Measurements from ENCODE around the gene CAMK1D. TPM values are rescaled to one million over a fixed set of nuclear protein-coding genes. Genes with fewer than 3 reads are reported as not detected.

CAMK1D gene
- total and polyA plus RNA-seq, 2 experiments from 2014 or later = 2.0 to 3.8 TPM

DNA sequence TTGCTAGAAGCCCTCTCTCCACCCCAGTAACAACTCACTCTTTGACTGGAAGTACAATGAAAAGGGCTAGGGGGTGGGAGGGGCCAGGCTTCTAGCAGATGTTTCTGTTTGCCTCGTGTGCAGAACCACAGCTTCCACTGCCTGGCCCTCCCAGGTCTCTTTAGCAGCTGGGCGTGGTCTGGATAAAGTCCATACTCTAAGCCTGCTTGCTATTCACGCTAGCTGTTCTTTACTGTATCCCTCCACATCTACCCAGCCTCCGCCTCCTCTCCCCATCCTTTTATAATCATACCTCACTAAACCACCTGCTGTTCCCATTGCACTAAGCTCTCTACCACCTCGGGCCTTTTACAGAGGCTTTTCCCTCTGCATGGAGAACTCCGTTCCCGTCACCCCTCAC, 288.8 kb downstream of the CAMK1D start:
- no peak overlapping the region for H3K4me3 ChIP-seq
- no peaks in the 10 kb centered on the region for H3K9me3 ChIP-seq (ENCODE audit: low read depth)
- no peaks in the 10 kb centered on the region for H3K36me3 ChIP-seq
- DNase-seq (ENCODE audit: low read depth in 1 of 2, low spot score in 1 of 2) = peak in 1 of 2 donors; percentile 6
- no peaks in the 10 kb centered on the region for H3K27me3 ChIP-seq
- TF ChIP-seq, protein P1, sequence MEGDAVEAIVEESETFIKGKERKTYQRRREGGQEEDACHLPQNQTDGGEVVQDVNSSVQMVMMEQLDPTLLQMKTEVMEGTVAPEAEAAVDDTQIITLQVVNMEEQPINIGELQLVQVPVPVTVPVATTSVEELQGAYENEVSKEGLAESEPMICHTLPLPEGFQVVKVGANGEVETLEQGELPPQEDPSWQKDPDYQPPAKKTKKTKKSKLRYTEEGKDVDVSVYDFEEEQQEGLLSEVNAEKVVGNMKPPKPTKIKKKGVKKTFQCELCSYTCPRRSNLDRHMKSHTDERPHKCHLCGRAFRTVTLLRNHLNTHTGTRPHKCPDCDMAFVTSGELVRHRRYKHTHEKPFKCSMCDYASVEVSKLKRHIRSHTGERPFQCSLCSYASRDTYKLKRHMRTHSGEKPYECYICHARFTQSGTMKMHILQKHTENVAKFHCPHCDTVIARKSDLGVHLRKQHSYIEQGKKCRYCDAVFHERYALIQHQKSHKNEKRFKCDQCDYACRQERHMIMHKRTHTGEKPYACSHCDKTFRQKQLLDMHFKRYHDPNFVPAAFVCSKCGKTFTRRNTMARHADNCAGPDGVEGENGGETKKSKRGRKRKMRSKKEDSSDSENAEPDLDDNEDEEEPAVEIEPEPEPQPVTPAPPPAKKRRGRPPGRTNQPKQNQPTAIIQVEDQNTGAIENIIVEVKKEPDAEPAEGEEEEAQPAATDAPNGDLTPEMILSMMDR (IDR thresholded peaks at IDR 0.05; ENCODE audit: low read depth, low read length) = no peak
- no peaks in the 10 kb centered on the region for H3K4me1 ChIP-seq (ENCODE audit: low read depth)
- H3K27ac ChIP-seq = no peak overlapping the region

DNA sequence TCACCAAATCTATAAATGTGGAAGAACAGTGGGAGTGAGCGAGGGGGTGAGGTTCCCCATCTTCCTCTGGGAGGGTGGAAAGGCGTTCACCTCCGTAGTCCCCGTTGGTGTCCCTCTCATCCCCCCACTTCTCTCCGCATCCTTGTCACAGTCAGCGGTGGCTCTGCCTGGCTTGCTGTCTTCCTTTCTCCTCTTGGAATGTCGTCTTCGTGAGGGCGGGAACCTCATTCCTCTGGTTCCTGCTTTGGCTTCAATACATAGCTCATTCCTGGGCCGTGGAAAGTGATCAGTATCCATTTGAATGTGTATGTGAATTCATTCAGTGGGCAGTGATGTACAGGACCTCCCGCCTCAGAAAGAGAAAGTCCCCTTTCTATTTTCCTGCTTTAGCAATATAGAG, 289.4 kb downstream of the CAMK1D start:
- Histone ChIP-seq H3K36me3 (no peaks in the 10 kb centered on the region), H3K4me1 (ENCODE audit: low read depth) (no peaks in the 10 kb centered on the region), H3K27me3 (no peaks in the 10 kb centered on the region), H3K4me3 (no peak overlapping the region), H3K9me3 (ENCODE audit: low read depth) (no peaks in the 10 kb centered on the region), H3K27ac (no peak overlapping the region)
- TF ChIP-seq, protein P1 (IDR thresholded peaks at IDR 0.05; ENCODE audit: low read depth, low read length) = no peak
- DNase-seq (ENCODE audit: low read depth in 1 of 2, low spot score in 1 of 2) = no peak

DNA sequence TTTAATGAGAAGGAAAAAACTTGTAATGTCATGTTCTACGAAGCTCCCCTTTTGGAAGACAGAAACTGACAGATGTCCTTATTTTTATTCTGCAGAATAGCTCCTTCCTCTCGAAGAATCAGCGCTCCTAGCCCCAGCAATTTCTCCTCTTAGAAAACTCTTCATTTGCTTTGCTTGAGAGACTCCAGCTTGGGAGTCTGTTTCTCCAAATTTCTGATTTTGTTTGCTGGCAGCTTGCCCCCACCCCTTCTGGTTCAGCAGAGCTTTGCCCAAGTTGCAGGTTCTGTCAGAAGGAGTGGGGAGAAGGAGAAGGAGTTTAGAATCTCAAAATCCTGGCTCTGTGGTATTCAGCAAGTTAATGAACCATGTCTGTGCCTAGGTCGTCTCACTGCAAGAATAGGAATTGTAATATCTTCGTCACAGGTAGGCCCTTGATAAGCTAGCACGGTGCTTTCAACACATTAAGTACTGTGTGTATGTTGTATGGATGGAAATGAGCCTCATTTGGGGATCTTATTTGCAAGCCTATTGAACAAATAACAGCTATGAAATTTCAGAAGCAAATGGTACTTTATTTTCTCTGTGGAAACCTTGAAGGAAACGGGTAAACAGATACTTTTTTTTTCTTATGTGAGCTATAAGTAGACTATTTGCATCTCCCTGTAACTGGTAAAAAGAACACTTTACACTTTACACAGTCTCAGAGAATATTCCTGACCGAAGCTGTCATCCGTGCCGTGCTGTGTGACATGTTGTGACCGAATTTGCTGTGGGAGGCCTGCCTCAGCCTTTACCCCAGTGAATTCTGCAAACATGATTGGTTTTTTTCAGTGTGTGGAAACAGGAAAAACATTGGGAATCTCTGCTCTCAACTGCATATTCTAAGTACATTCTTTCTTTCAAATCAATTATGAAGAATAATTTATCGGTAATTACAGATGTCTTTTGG, 290.9 kb downstream of the CAMK1D start:
- DNase-seq (ENCODE audit: low read depth in 1 of 2, low spot score in 1 of 2) = no peak
- Histone ChIP-seq H3K36me3 (no peaks in the 10 kb centered on the region), H3K27ac (no peak overlapping the region), H3K4me3 (no peak overlapping the region), H3K4me1 (ENCODE audit: low read depth) (no peaks in the 10 kb centered on the region), H3K27me3 (no peaks in the 10 kb centered on the region), H3K9me3 (ENCODE audit: low read depth) (no peaks in the 10 kb centered on the region)
- TF ChIP-seq, protein P1 (IDR thresholded peaks at IDR 0.05; ENCODE audit: low read depth, low read length) = no peak

DNA sequence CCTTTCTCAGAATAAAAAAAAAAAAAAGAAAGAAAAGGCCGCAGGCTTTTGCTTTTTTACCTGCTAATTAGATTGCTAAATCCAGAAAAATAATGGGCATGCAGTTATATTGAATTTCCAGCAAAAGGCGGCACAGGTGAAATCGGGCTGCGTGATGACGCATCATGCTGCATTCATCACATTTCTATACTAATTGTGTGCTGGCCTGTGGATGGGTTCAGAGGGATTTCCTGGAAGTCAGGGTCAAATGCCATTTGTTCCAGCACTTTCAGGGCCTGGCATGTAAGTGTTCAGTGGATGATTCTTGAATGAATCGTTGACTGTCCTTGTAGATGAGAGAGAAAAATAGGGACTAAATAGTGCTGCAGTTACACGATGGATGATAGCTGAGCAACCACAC, 292.7 kb downstream of the CAMK1D start:
- Histone ChIP-seq H3K36me3 (no peaks in the 10 kb centered on the region), H3K27me3 (no peaks in the 10 kb centered on the region), H3K9me3 (ENCODE audit: low read depth) (no peaks in the 10 kb centered on the region), H3K4me1 (ENCODE audit: low read depth) (no peaks in the 10 kb centered on the region), H3K4me3 (no peak overlapping the region), H3K27ac (no peak overlapping the region)
- TF ChIP-seq, protein P1 (IDR thresholded peaks at IDR 0.05; ENCODE audit: low read depth, low read length) = no peak
- DNase-seq (ENCODE audit: low read depth in 1 of 2, low spot score in 1 of 2) = no peak

DNA sequence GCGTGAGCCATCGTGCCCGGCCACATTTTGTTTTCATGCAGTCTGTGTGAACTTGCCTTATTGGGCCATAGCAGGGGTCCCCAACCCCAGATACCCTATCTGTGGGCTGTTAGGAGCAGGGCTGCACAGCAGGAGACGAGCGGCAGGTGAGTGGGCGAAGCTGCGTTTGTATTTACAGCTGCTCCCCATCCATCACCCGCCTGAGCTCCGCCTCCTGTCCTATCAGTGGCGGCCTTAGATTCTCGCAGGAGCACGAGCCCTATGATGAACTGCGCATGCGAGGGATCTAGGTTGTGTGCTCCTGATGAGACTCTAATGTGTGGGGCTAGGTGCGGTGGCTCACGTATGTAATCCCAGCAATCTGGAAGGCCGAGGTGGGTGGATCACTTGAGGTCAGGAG, 293.9 kb downstream of the CAMK1D start:
- no peak for DNase-seq (ENCODE audit: low read depth in 1 of 2, low spot score in 1 of 2)
- TF ChIP-seq, protein P1 (IDR thresholded peaks at IDR 0.05; ENCODE audit: low read depth, low read length) = no peak
- Histone ChIP-seq H3K9me3 (ENCODE audit: low read depth) (no peaks in the 10 kb centered on the region), H3K4me1 (ENCODE audit: low read depth) (no peaks in the 10 kb centered on the region), H3K27me3 (no peaks in the 10 kb centered on the region), H3K4me3 (no peak overlapping the region), H3K27ac (no peak overlapping the region), H3K36me3 (no peaks in the 10 kb centered on the region)

All from cardiac muscle cell (in vitro differentiated cells and primary cell).